Sigmoid colon (tissue), 4 donors: ENCODE results near the gene PTGS2.

Experiments used
- EP300 ChIP-seq, 4 donors: sonication (generic); formaldehyde crosslinking; IDR thresholded peaks; one replicate each; pipeline ENCODE4 v1.6.1; 2017; ENCODE audit warnings: antibody characterized with exemption in 4 of 4
- POLR2A ChIP-seq, 2 donors: fragments of 450-650 bp; IDR thresholded peaks; one replicate each; pipeline ENCODE4 v1.6.1; 2016; ENCODE audit warnings: antibody characterized with exemption in 2 of 2, mild to moderate bottlenecking in 2 of 2, moderate library complexity in 2 of 2
- POLR2AphosphoS5 ChIP-seq, 4 donors: sonication (generic); formaldehyde crosslinking; IDR thresholded peaks; one replicate each; pipeline ENCODE4 v1.6.1; 2017; ENCODE audit warnings: antibody characterized with exemption in 4 of 4
- TF ChIP-seq, protein P1 (sequence below), 4 experiments: fragments of 450-650 bp in 3 of 4; fragments of 200-600 bp in 1 of 4; IDR thresholded peaks; one replicate each; pipeline ENCODE4 v1.5.1; 2016 to 2019; ENCODE audit warnings: antibody characterized with exemption in 4 of 4, mild to moderate bottlenecking in 3 of 4, moderate library complexity in 2 of 4

DNA sequence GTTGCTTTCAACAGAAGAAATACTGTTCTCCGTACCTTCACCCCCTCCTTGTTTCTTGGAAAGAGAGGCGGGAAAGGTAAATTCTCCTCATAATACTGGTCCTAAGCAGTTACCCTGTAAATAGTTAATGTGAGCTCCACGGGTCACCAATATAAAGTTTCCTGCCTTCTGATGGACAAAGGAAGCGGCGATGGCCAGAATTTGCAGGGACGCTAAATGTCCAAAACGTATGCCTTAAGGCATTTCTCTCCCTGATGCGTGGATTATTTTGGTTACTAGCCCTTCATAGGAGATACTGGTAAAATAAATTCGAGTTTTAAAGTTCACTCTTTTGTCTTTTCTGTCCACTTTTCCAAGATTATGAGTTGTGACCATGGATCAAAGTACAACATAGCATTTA, 898 bp upstream of the PTGS2 start:
- TF ChIP-seq, protein P1, sequence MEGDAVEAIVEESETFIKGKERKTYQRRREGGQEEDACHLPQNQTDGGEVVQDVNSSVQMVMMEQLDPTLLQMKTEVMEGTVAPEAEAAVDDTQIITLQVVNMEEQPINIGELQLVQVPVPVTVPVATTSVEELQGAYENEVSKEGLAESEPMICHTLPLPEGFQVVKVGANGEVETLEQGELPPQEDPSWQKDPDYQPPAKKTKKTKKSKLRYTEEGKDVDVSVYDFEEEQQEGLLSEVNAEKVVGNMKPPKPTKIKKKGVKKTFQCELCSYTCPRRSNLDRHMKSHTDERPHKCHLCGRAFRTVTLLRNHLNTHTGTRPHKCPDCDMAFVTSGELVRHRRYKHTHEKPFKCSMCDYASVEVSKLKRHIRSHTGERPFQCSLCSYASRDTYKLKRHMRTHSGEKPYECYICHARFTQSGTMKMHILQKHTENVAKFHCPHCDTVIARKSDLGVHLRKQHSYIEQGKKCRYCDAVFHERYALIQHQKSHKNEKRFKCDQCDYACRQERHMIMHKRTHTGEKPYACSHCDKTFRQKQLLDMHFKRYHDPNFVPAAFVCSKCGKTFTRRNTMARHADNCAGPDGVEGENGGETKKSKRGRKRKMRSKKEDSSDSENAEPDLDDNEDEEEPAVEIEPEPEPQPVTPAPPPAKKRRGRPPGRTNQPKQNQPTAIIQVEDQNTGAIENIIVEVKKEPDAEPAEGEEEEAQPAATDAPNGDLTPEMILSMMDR (IDR thresholded peaks at IDR 0.05), result no peak
- TF ChIP-seq POLR2A (IDR thresholded peaks at IDR 0.05) (no peak), POLR2AphosphoS5 (IDR thresholded peaks at IDR 0.05) (no peak), EP300 (IDR thresholded peaks at IDR 0.05) (no peak)
